ENCODE measurements around the gene DCT. TPM values are rescaled to one million over a fixed set of nuclear protein-coding genes. Genes with fewer than 3 reads are reported as not detected.

The DCT gene
- total and polyA plus RNA-seq, 2 of the 8 experiments (the other 6 are each of a cell fraction or from before 2014, with no cell fraction given): 0.02 TPM; not detected in 1

GRCh38 chr13:94480672-94481145, 1.2 kb upstream of the DCT start (continued):
- TF ChIP-seq CTCF (IDR thresholded peaks at IDR 0.05; ENCODE audit: control extremely low read depth in 1 of 3, insufficient read depth in 1 of 3, low read depth in 1 of 3, low read length in 3 of 3) (no peak), JUN (IDR thresholded peaks at IDR 0.05; ENCODE audit: low read depth, low read length) (no peak), CEBPB (IDR thresholded peaks at IDR 0.05; ENCODE audit: low read depth, low read length) (no peak), ZNF274 (IDR thresholded peaks at IDR 0.05; ENCODE audit: borderline replicate concordance, extremely low read depth, low read length) (no peak), HDAC6 (IDR thresholded peaks at IDR 0.05; ENCODE audit: low read depth, low read length) (no peak), MAFK (IDR thresholded peaks at IDR 0.05; ENCODE audit: low read depth, low read length) (no peak), FOSL1 (IDR thresholded peaks at IDR 0.05; ENCODE audit: insufficient read depth, low read depth, low read length) (no peak), CTBP2 (IDR thresholded peaks at IDR 0.05; ENCODE audit: borderline replicate concordance, insufficient read depth, insufficient read length, low read length) (no peak)

All from H1 (cell line).